HG03575 (cell line): ENCODE results near the gene CUBN.

ENCODE experiments used
- ATAC-seq: cut with Tn5 transposase; IDR thresholded peaks from one replicate; pipeline ENCODE4 v1.9.1; 2021; ENCODE audit not compliant: unreplicated experiment, insufficient number of reproducible peaks, low FRiP score; ENCODE audit errors: extremely low read depth

The CUBN gene

DNA sequence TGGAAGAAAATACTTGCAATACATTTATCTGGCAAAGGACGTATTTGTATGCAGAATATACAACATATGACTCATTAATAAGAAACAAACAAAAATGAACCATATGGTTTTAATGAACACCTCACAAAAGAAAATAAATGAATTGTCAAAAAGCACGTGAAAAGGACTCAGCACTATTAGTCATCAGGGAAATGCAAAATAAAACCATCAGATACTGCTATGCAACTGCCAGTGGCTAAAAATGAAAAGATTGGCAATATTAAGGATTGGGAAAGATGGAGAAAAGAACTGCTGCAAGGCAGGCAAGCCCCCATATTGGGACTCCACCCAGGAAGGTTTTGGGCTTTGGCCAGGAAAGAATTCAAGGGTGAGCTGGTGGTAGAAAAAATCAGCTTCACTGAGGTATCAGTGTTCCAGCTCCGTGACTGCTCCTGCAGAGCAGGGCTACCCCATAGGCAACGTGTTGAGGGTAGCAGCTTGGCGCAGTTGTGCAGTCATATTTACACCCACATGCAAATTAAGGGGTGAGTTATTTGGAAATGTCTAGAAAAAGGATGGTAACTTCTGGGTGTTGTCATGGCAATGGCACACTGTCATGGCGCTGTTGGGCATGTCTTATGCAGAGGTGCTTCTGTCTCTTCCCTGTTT lies 72.7 kb downstream of the CUBN start:
- ATAC-seq: no peak

GRCh38 chr10:17053513-17053912 lies 76.1 kb downstream of the CUBN start:
- no peak for ATAC-seq

GRCh38 chr10:17053061-17053460 lies 76.5 kb downstream of the CUBN start:
- no peak for ATAC-seq

- no peak for ATAC-seq
Observed at GRCh38 chr10:17051851-17052250, 77.8 kb downstream of the CUBN start.

- no peak for ATAC-seq
Observed at GRCh38 chr10:17049195-17049594, 80.4 kb downstream of the CUBN start.

- no peak for ATAC-seq
Observed at GRCh38 chr10:17047908-17048307, 81.7 kb downstream of the CUBN start.

DNA sequence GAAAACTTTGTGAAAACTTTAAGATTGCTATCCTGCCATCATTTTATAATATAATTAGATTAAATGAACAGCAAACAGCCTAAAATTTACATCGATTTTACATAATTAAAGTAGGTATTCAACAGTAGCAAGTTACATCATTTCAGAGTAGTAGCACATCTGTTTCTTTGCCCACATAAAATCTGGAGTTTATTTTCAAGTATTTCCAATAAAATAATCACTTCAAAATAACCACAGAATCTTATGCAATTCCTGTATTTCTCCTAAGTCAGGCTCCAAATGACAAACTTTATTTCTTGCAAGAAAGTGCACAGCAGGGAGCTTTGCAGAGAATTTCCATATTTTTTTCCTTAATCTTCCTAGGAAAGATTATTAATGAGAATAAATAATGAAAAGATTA lies 82.6 kb downstream of the CUBN start:
- ATAC-seq: no peak

- no peak for ATAC-seq
Observed at GRCh38 chr10:17043586-17043985, 86.0 kb downstream of the CUBN start.

DNA sequence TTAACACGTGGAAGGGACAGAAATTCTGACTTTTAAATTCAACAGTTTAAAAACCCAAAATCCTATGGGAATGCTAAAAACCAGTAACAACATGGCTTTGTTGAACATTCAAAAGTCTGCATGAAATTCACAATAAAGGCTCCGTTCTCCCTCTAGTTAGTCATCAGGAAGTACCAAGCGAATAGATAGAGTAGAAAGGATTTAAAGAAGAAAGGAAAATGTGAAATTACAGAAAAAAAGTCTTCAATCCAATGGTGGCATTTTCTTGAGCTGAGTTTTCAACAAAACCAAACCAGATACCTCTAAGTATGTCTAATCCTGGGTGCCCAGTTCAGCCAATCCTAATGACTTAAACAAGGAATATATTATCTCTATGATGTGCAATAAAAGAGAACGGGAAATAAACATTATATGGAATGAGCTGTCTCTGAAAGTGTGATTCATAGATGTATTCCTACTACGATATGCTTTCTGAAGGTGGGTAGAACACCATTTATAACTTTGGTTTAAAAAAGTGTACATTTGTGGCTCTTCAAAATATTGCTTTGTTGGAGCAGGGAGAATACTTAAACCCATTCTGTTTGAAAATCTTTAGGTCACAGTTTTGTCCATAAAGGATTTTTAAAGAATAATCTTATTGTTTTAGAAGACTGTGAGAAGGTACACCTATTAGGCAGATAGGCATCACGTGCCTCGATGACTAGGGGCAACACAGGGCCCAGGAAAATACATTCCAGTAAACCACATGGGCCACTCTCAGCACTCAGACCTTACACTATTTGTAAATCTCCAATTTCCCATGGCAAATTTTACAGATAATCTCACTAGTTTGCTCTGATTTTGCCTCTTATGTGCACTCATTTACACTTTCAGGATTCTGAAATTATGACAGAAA lies 87.7 kb downstream of the CUBN start:
- no peak for ATAC-seq

GRCh38 chr10:17038627-17039026 lies 91.0 kb downstream of the CUBN start:
- ATAC-seq: no peak

GRCh38 chr10:17037910-17038309 lies 91.7 kb downstream of the CUBN start:
- no peak for ATAC-seq

- no peak for ATAC-seq
Observed at GRCh38 chr10:17035446-17035845, 94.2 kb downstream of the CUBN start.

- no peak for ATAC-seq
Observed at GRCh38 chr10:17033529-17034260, 95.9 kb downstream of the CUBN start.

GRCh38 chr10:17031637-17032635 lies 97.7 kb downstream of the CUBN start:
- ATAC-seq: no peak

DNA sequence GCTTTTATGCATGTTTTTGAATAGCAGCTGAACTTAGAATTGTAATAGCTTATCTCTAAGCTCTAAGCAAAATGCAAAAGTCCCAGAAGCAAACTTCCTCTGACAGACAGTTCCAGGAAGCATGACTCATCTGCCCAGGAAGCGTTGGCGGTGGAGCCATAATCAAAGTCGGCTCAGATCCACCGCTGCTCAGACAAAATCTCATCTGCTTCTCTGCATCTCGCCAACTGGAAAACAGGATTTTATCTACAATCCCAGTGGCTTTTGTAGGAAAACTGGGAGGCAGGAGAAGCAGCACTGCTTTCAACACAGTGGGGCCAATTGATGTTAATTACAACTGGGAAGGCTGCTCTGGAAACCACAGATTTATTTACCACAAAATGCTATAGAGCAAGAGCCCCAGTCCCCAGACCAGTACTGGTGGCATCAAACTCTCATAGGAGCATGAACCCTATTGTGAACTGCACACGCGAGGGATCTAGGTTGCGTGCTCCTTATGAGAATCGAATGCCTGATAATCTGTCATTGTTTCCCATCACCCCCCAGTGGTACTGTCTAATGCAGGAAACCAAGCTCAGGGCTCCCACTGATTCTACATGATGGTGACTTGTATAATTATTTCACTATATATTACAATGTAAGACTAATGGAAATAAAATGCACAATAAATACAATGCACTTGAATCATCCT lies 99.9 kb downstream of the CUBN start:
- no peak for ATAC-seq

GRCh38 chr10:17029239-17029580 lies 100.4 kb downstream of the CUBN start:
- no peak for ATAC-seq

DNA sequence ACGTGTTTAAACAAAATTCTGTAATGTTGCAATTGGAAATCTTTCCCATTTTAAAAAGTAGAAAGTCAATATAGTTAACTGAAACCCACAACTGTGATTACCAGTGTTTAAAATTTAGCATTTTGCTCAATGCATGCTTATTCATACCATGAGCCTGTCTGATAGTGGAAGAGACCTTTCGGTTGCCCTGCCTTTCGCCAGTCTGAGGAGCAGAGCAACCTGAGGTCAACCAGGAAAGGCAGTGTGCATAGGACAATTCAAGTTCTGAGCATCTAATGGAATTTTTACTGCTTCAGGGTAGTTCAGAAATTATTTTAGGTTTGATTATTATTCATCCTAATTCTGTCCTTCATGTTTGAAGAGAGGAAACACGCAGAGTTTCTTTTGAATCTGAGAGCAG lies 100.8 kb downstream of the CUBN start:
- no peak for ATAC-seq
